Mesendoderm (in vitro differentiated cells): Measurements from ENCODE around the gene PYGB.
A peak's percentile ranks its signal among the peaks of the same experiment; 100 is the strongest.

Source experiments
- DNase-seq: peaks from one replicate; pipeline ENCODE4 v3.0.0; 2013
- H2AK5ac ChIP-seq: 2 replicates; pipeline ENCODE4 v1.6.1; 2013; ENCODE audit warnings: low read length, inconsistent platforms
- H2BK120ac ChIP-seq: 2 replicates; pipeline ENCODE4 v1.6.1; 2013; ENCODE audit warnings: low read depth, mild to moderate bottlenecking, low read length, moderate library complexity, mixed read lengths
- H2BK15ac ChIP-seq: replicated peaks from 2 replicates; pipeline ENCODE4 v1.6.1; 2013; ENCODE audit warnings: low read depth, mild to moderate bottlenecking, moderate library complexity
- H2BK5ac ChIP-seq: 2 replicates; pipeline ENCODE4 v1.6.1; 2013; ENCODE audit warnings: low read length, inconsistent platforms
- H3K18ac ChIP-seq: 2 replicates; pipeline ENCODE4 v1.6.1; 2013; ENCODE audit warnings: mild to moderate bottlenecking, low read length, mixed read lengths
- H3K23ac ChIP-seq: one replicate; pipeline ENCODE4 v1.6.1; 2013; ENCODE audit warnings: low read length
- H3K27ac ChIP-seq: 2 replicates; pipeline ENCODE4 v1.5.1; 2013; ENCODE audit warnings: low read depth, mild to moderate bottlenecking, inconsistent platforms, low read length, moderate library complexity
- H3K27me3 ChIP-seq: 2 replicates; pipeline ENCODE4 v1.6.1; 2013; ENCODE audit warnings: low read length, control low read depth, mild to moderate bottlenecking, inconsistent platforms; ENCODE audit not compliant: insufficient read depth, poor library complexity
- H3K36me3 ChIP-seq: 2 replicates; pipeline ENCODE4 v1.6.1; 2013; ENCODE audit warnings: low read length, inconsistent platforms; ENCODE audit not compliant: control insufficient read depth, insufficient read depth
- H3K4ac ChIP-seq: one replicate; pipeline ENCODE4 v1.6.1; 2013; ENCODE audit warnings: low read depth, mild to moderate bottlenecking, low read length, moderate library complexity
- H3K4me1 ChIP-seq: 2 replicates; pipeline ENCODE4 v1.6.1; 2013; ENCODE audit warnings: low read depth, low read length, inconsistent platforms; ENCODE audit not compliant: control insufficient read depth
- H3K4me2 ChIP-seq: 2 replicates; pipeline ENCODE4 v1.6.1; 2013; ENCODE audit warnings: low read length
- H3K4me3 ChIP-seq: 2 replicates; pipeline ENCODE4 v1.5.1; 2013; ENCODE audit warnings: mild to moderate bottlenecking, low read length
- H3K56ac ChIP-seq: one replicate; pipeline ENCODE4 v1.6.1; 2013; ENCODE audit warnings: low read length
- H3K79me1 ChIP-seq: 2 replicates; pipeline ENCODE4 v1.6.1; 2013; ENCODE audit warnings: low read length, inconsistent platforms
- H3K79me2 ChIP-seq: 2 replicates; pipeline ENCODE4 v1.6.1; 2013; ENCODE audit warnings: mild to moderate bottlenecking, low read length; ENCODE audit not compliant: control insufficient read depth, insufficient read depth
- H3K9ac ChIP-seq: 2 replicates; pipeline ENCODE4 v1.6.1; 2013; ENCODE audit warnings: low read length, inconsistent platforms
- H4K5ac ChIP-seq: one replicate; pipeline ENCODE4 v1.6.1; 2013; ENCODE audit warnings: low read length
- H4K8ac ChIP-seq: one replicate; pipeline ENCODE4 v1.6.1; 2013; ENCODE audit warnings: low read depth, mild to moderate bottlenecking, control low read depth, low read length, moderate library complexity
- WGBS: extraction: QIAGEN DNeasy Blood & Tissue Kit; methylation state at CpG from one replicate; pipeline ENCODE4 v1.1.7; 2013; ENCODE audit warnings: low lambda C conversion rate, missing lambda C conversion rate; ENCODE audit not compliant: insufficient coverage; ENCODE audit errors: extremely low coverage; 5-methylcytosine and 5-hydroxymethylcytosine counted together

The PYGB gene

GRCh38 chr20:25315418-25316210 is 67.7 kb downstream of the PYGB start:
- H2BK15ac ChIP-seq: no peak overlapping the region
- H3K27ac ChIP-seq: no peak overlapping the region
- no peak overlapping the region for H3K4me3 ChIP-seq
- H3K36me3 ChIP-seq: no peaks in the 10 kb centered on the region
- H3K4ac ChIP-seq: no peak overlapping the region
- WGBS: no CpG with 5 or more reads among the region's 8 CpGs
- no peak overlapping the region for H2BK5ac ChIP-seq
- no peak overlapping the region for H3K9ac ChIP-seq
- H4K5ac ChIP-seq: no peak overlapping the region
- H2BK120ac ChIP-seq: no peak overlapping the region
- no peak overlapping the region for H3K56ac ChIP-seq
- no peak overlapping the region for H3K18ac ChIP-seq
- peaks cover 6% of the 10 kb centered on the region for H3K79me1 ChIP-seq
- H3K23ac ChIP-seq: no peak overlapping the region
- H2AK5ac ChIP-seq: no peak overlapping the region
- H3K79me2 ChIP-seq: no peaks in the 10 kb centered on the region
- H3K4me1 ChIP-seq: peaks cover 2% of the 10 kb centered on the region
- no peak for DNase-seq
- H3K4me2 ChIP-seq: no peak overlapping the region
- no peak overlapping the region for H4K8ac ChIP-seq
- H3K27me3 ChIP-seq: no peaks in the 10 kb centered on the region

GRCh38 chr20:25316506-25317190 is 68.8 kb downstream of the PYGB start:
- no CpG with 5 or more reads among the region's 11 CpGs for WGBS

GRCh38 chr20:25317351-25318075 is 69.6 kb downstream of the PYGB start:
- no CpG with 5 or more reads among the region's 17 CpGs for WGBS
- Histone ChIP-seq H2BK120ac (no peak overlapping the region), H3K56ac (no peak overlapping the region), H3K4me1 (no peaks in the 10 kb centered on the region), H2BK5ac (no peak overlapping the region), H3K79me2 (no peaks in the 10 kb centered on the region), H3K79me1 (peaks cover 9% of the 10 kb centered on the region), H3K18ac (no peak overlapping the region), H3K27me3 (no peaks in the 10 kb centered on the region), H3K4me3 (no peak overlapping the region), H3K9ac (no peak overlapping the region), H3K36me3 (no peaks in the 10 kb centered on the region), H2AK5ac (no peak overlapping the region), H4K8ac (no peak overlapping the region), H4K5ac (no peak overlapping the region), H3K27ac (no peak overlapping the region), H3K4ac (no peak overlapping the region), H3K4me2 (no peak overlapping the region), H3K23ac (no peak overlapping the region), H2BK15ac (no peak overlapping the region)
- no peak for DNase-seq

More at GRCh38 chr20:25316506-25317190, 68.8 kb downstream of the PYGB start:
- Histone ChIP-seq H4K8ac (no peak overlapping the region), H2BK120ac (no peak overlapping the region), H3K79me2 (no peaks in the 10 kb centered on the region), H3K4ac (no peak overlapping the region), H2BK15ac (no peak overlapping the region), H3K36me3 (no peaks in the 10 kb centered on the region), H3K23ac (no peak overlapping the region), H3K56ac (no peak overlapping the region), H4K5ac (no peak overlapping the region), H3K18ac (no peak overlapping the region), H3K4me2 (no peak overlapping the region), H3K4me1 (no peaks in the 10 kb centered on the region), H3K9ac (no peak overlapping the region), H3K79me1 (peaks cover 9% of the 10 kb centered on the region), H3K4me3 (no peak overlapping the region), H2BK5ac (no peak overlapping the region), H3K27ac (no peak overlapping the region), H2AK5ac (no peak overlapping the region), H3K27me3 (no peaks in the 10 kb centered on the region)
- DNase-seq: no peak

- H3K56ac ChIP-seq: no peak overlapping the region
- no peak overlapping the region for H4K8ac ChIP-seq
- no peak for DNase-seq
- no peaks in the 10 kb centered on the region for H3K36me3 ChIP-seq
- H3K27ac ChIP-seq: no peak overlapping the region
- WGBS: no CpG with 5 or more reads among the region's 16 CpGs
- no peak overlapping the region for H3K4me2 ChIP-seq
- no peak overlapping the region for H2BK5ac ChIP-seq
- no peak overlapping the region for H2BK15ac ChIP-seq
- peaks cover under 1% of the 10 kb centered on the region for H3K4me1 ChIP-seq
- no peak overlapping the region for H2AK5ac ChIP-seq
- H3K23ac ChIP-seq: no peak overlapping the region
- H3K18ac ChIP-seq: no peak overlapping the region
- no peaks in the 10 kb centered on the region for H3K79me2 ChIP-seq
- no peak overlapping the region for H4K5ac ChIP-seq
- no peaks in the 10 kb centered on the region for H3K27me3 ChIP-seq
- no peak overlapping the region for H2BK120ac ChIP-seq
- H3K4me3 ChIP-seq: no peak overlapping the region
- H3K79me1 ChIP-seq: peaks cover 12% of the 10 kb centered on the region
- H3K4ac ChIP-seq: no peak overlapping the region
- no peak overlapping the region for H3K9ac ChIP-seq
Measured at GRCh38 chr20:25318471-25319240, 70.8 kb downstream of the PYGB start.

- Histone ChIP-seq H3K4me3 (no peak overlapping the region), H3K27ac (no peak overlapping the region)
- no CpG with 5 or more reads among the region's 11 CpGs for WGBS
Measured at GRCh38 chr20:25319241-25320034, 71.6 kb downstream of the PYGB start.

More at GRCh38 chr20:25319241-25320034, 71.6 kb downstream of the PYGB start:
- H3K79me2 ChIP-seq: no peaks in the 10 kb centered on the region
- peaks cover 2% of the 10 kb centered on the region for H3K4me1 ChIP-seq
- H4K8ac ChIP-seq: no peak overlapping the region
- H3K27me3 ChIP-seq: no peaks in the 10 kb centered on the region
- no peak overlapping the region for H3K4me2 ChIP-seq
- H3K36me3 ChIP-seq: no peaks in the 10 kb centered on the region
- H2BK15ac ChIP-seq: no peak overlapping the region
- no peak overlapping the region for H2BK120ac ChIP-seq
- no peak for DNase-seq
- H3K4ac ChIP-seq: no peak overlapping the region
- no peak overlapping the region for H2BK5ac ChIP-seq
- H3K23ac ChIP-seq: peak overlapping the region; percentile 7
- H3K79me1 ChIP-seq: peaks cover 13% of the 10 kb centered on the region
- H4K5ac ChIP-seq: no peak overlapping the region
- no peak overlapping the region for H3K56ac ChIP-seq
- no peak overlapping the region for H2AK5ac ChIP-seq
- no peak overlapping the region for H3K9ac ChIP-seq
- H3K18ac ChIP-seq: no peak overlapping the region
